Smooth muscle cell (in vitro differentiated cells): ENCODE results near the gene TTC9. TPM values are rescaled to one million over a fixed set of nuclear protein-coding genes. Genes with fewer than 3 reads are reported as not detected.
A peak's percentile ranks its signal among the peaks of the same experiment; 100 is the strongest.

ENCODE experiments used
- DNase-seq: peaks from one replicate; lab custom pipeline; 2025; ENCODE audit not compliant: unreplicated experiment; lab: John Stamatoyannopoulos, UW
- H2AFZ ChIP-seq: fragments of 200-600 bp; sonication (generic); 2 replicates; pipeline ENCODE4 v1.6.0; 2016; ENCODE audit warnings: antibody characterized with exemption, low read depth, mild to moderate bottlenecking
- H3F3A ChIP-seq: fragments of 200-600 bp; sonication (generic); 2 replicates; pipeline ENCODE4 v1.6.0; 2017; ENCODE audit warnings: antibody characterized with exemption, low read depth
- H3K27ac ChIP-seq: fragments of 200-600 bp; sonication (generic); 2 replicates; pipeline ENCODE4 v1.5.1; 2016; ENCODE audit warnings: low read depth, mild to moderate bottlenecking
- H3K27me3 ChIP-seq: fragments of 200-600 bp; sonication (generic); 2 replicates; pipeline ENCODE4 v1.6.1; 2016; ENCODE audit warnings: low read depth, mild to moderate bottlenecking
- H3K36me3 ChIP-seq: fragments of 200-600 bp; sonication (generic); 2 replicates; pipeline ENCODE4 v1.5.1; 2016; ENCODE audit warnings: low read depth
- H3K4me1 ChIP-seq: fragments of 200-600 bp; sonication (generic); 2 replicates; pipeline ENCODE4 v1.5.1; 2016; ENCODE audit warnings: low read depth
- H3K4me2 ChIP-seq: fragments of 200-600 bp; sonication (generic); 2 replicates; pipeline ENCODE4 v1.6.0; 2016; ENCODE audit warnings: mild to moderate bottlenecking
- H3K4me3 ChIP-seq: fragments of 200-600 bp; sonication (generic); 2 replicates; pipeline ENCODE4 v1.5.1; 2016; ENCODE audit warnings: mild to moderate bottlenecking
- H3K79me2 ChIP-seq: fragments of 200-600 bp; sonication (generic); 2 replicates; pipeline ENCODE4 v1.6.0; 2016; ENCODE audit warnings: low read depth, mild to moderate bottlenecking
- H3K9ac ChIP-seq: fragments of 200-600 bp; sonication (generic); 2 replicates; pipeline ENCODE4 v1.6.0; 2016; ENCODE audit warnings: low read depth
- H3K9me3 ChIP-seq: fragments of 200-600 bp; sonication (generic); replicated peaks from 2 replicates; pipeline ENCODE4 v1.5.1; 2016; ENCODE audit warnings: low read depth
- H4K20me1 ChIP-seq: fragments of 200-600 bp; sonication (generic); 2 replicates; pipeline ENCODE4 v1.6.0; 2016; ENCODE audit warnings: low read depth
- CTCF ChIP-seq: fragments of 200-600 bp; sonication (generic); IDR thresholded peaks from 2 replicates; pipeline ENCODE4 v1.5.1; 2017; ENCODE audit warnings: borderline replicate concordance, mild to moderate bottlenecking, antibody characterized with exemption; ENCODE audit not compliant: insufficient read depth, poor library complexity, severe bottlenecking
- WGBS: methylation state at CpG from one replicate; pipeline ENCODE4 v1.1.7; 2016; ENCODE audit warnings: low lambda C conversion rate; 5-methylcytosine and 5-hydroxymethylcytosine counted together
- polyA plus RNA-seq: library from polyadenylated mRNA; unstranded; fragments of >200 nt; fragmentation: Nextera tagmentation; extraction: Ambion mirVana; gene quantifications from 2 replicates; pipeline ENCODE4 v1.2.1, GENCODE V29; 2016
- total RNA-seq: library from RNA; depleted of rRNA; stranded (reverse); fragments of >200 nt; gene quantifications from 2 replicates; pipeline ENCODE4 v1.2.3, GENCODE V29; 2014

Gene TTC9
- total and polyA plus RNA-seq, 2 experiments from 2014 or later: 1.2 to 4.4 TPM

- no peak overlapping the region for H3K9ac ChIP-seq
- H3K9me3 ChIP-seq: no peaks in the 10 kb centered on the region
- no peak for DNase-seq
- no peaks in the 10 kb centered on the region for H3K4me1 ChIP-seq
- no peak overlapping the region for H3K4me2 ChIP-seq
- no peak overlapping the region for H2AFZ ChIP-seq
- H3K27ac ChIP-seq: no peak overlapping the region
- H3K79me2 ChIP-seq: no peaks in the 10 kb centered on the region
- H3K27me3 ChIP-seq: no peaks in the 10 kb centered on the region
- 49% methylated on average over 15 of the region's 15 CpGs for WGBS
- H3K36me3 ChIP-seq: no peaks in the 10 kb centered on the region
- peaks cover 3% of the 10 kb centered on the region for H3F3A ChIP-seq
- H3K4me3 ChIP-seq: no peak overlapping the region
- no peak for TF ChIP-seq CTCF
- no peaks in the 10 kb centered on the region for H4K20me1 ChIP-seq
Observed at GRCh38 chr14:70708717-70709570, 67.2 kb downstream of the TTC9 start.

DNA sequence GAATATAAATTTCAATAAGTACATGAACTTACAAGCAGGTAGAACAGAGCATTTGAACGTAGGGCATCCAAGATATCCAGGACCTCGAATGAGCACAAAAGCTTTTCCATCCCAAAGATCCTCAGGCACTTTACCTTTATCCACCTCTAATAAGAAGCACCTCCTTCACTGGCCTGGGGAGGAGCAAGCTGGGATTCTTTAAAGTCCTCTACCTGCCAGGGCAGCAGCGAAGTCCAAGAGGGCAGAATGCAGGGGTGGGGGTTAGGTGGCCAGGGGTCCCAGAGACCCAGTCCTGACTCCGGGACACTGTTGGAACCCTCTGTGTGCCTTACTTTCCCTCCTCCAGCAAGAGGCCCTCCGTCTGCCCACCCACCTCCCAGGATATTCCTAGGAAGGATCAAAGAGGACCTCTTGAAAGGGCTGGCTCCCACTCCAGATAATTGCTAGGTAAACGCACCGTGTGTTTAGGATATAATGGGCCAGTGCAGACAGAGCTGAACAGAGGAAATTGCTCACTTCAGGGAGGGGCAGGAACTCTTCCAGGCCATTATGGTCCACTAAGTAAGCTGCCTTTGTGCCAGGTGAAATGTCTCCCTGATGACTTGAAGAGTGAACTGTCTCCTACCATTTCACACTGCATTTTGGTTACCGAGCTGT lies 68.1 kb downstream of the TTC9 start:
- Histone ChIP-seq H2AFZ (no peak overlapping the region), H4K20me1 (no peaks in the 10 kb centered on the region), H3K79me2 (no peaks in the 10 kb centered on the region), H3F3A (peaks cover 3% of the 10 kb centered on the region), H3K36me3 (no peaks in the 10 kb centered on the region), H3K9ac (no peak overlapping the region), H3K4me1 (no peaks in the 10 kb centered on the region), H3K9me3 (no peaks in the 10 kb centered on the region), H3K4me3 (no peak overlapping the region), H3K27me3 (no peaks in the 10 kb centered on the region), H3K27ac (no peak overlapping the region), H3K4me2 (no peak overlapping the region)
- 51% methylated on average over 7 of the region's 8 CpGs for WGBS
- no peak for DNase-seq
- TF ChIP-seq CTCF: no peak

GRCh38 chr14:70711451-70711850 lies 69.7 kb downstream of the TTC9 start:
- peaks cover 3% of the 10 kb centered on the region for H3F3A ChIP-seq
- no peaks in the 10 kb centered on the region for H3K79me2 ChIP-seq
- no peaks in the 10 kb centered on the region for H3K4me1 ChIP-seq
- no peak overlapping the region for H2AFZ ChIP-seq
- H3K9me3 ChIP-seq: no peaks in the 10 kb centered on the region
- no peak for TF ChIP-seq CTCF
- no peak overlapping the region for H3K4me2 ChIP-seq
- no peak overlapping the region for H3K4me3 ChIP-seq
- H3K9ac ChIP-seq: no peak overlapping the region
- no peak overlapping the region for H3K27ac ChIP-seq
- no peaks in the 10 kb centered on the region for H3K36me3 ChIP-seq
- no peaks in the 10 kb centered on the region for H4K20me1 ChIP-seq
- no peaks in the 10 kb centered on the region for H3K27me3 ChIP-seq
- 100% methylated on average over 1 of the region's 1 CpG for WGBS
- DNase-seq: no peak

GRCh38 chr14:70713096-70713495 lies 71.4 kb downstream of the TTC9 start:
- no peak for TF ChIP-seq CTCF
- H3K36me3 ChIP-seq: no peaks in the 10 kb centered on the region
- H3F3A ChIP-seq: peaks cover 3% of the 10 kb centered on the region
- H2AFZ ChIP-seq: peak overlapping the region; percentile 65
- no peaks in the 10 kb centered on the region for H4K20me1 ChIP-seq
- H3K4me3 ChIP-seq: no peak overlapping the region
- 82% methylated on average over 4 of the region's 4 CpGs for WGBS
- no peak overlapping the region for H3K27ac ChIP-seq
- H3K4me1 ChIP-seq: no peaks in the 10 kb centered on the region
- H3K4me2 ChIP-seq: no peak overlapping the region
- H3K9me3 ChIP-seq: no peaks in the 10 kb centered on the region
- H3K79me2 ChIP-seq: no peaks in the 10 kb centered on the region
- no peak for DNase-seq
- H3K9ac ChIP-seq: no peak overlapping the region
- H3K27me3 ChIP-seq: no peaks in the 10 kb centered on the region
